Fibroblast of lung (primary cell): ENCODE results near the gene SPHK2. TPM values are rescaled to one million over a fixed set of nuclear protein-coding genes. Genes with fewer than 3 reads are reported as not detected.

ENCODE experiments used
- DNase-seq, 2 donors: peaks; one replicate each; pipeline versions ENCODE4 v3.0.0 to v3.0.0-alpha.2; 2010; ENCODE audit warnings: low read depth in 2 of 2
- H2AFZ ChIP-seq: 2 replicates; pipeline ENCODE4 v1.5.1; 2012; ENCODE audit warnings: low read length, control low read depth, inconsistent platforms
- H3K27ac ChIP-seq: 2 replicates; pipeline ENCODE4 v1.5.1; 2011; ENCODE audit warnings: low read length, control low read depth; ENCODE audit not compliant: insufficient read depth
- H3K27me3 ChIP-seq: 2 replicates; pipeline ENCODE4 v1.5.1; 2011; ENCODE audit warnings: mild to moderate bottlenecking, low read length; ENCODE audit not compliant: control insufficient read depth, insufficient read depth
- H3K36me3 ChIP-seq: 2 replicates; pipeline ENCODE4 v1.5.1; 2011; ENCODE audit warnings: low read length; ENCODE audit not compliant: control insufficient read depth, insufficient read depth
- H3K4me1 ChIP-seq: 2 replicates; pipeline ENCODE4 v1.5.1; 2011; ENCODE audit warnings: low read length; ENCODE audit not compliant: control insufficient read depth, insufficient read depth; ENCODE audit errors: extremely low read depth
- H3K4me2 ChIP-seq: 2 replicates; pipeline ENCODE4 v1.5.1; 2011; ENCODE audit warnings: low read length, control low read depth; ENCODE audit not compliant: insufficient read depth; ENCODE audit errors: extremely low read depth
- H3K4me3 ChIP-seq, 4 experiments: fragments of 200-600 bp in 1 of 4; sonication (generic) in 1 of 4; replicated peaks in 1 of 4; 2 replicates each; pipeline ENCODE4 v1.5.1; 2011 to 2016; ENCODE audit warnings: low read length in 4 of 4, low read depth in 3 of 4, mild to moderate bottlenecking in 3 of 4, control low read depth in 2 of 4, inconsistent platforms in 1 of 4, mixed read lengths in 1 of 4; ENCODE audit not compliant: insufficient read depth in 1 of 4; ENCODE audit errors: control extremely low read depth in 1 of 4
- H3K79me2 ChIP-seq: 2 replicates; pipeline ENCODE4 v1.5.1; 2012; ENCODE audit warnings: mild to moderate bottlenecking, low read length, inconsistent platforms; ENCODE audit not compliant: control insufficient read depth, insufficient read depth
- H3K9ac ChIP-seq: 2 replicates; pipeline ENCODE4 v1.5.1; 2011; ENCODE audit warnings: mild to moderate bottlenecking, low read length, control low read depth; ENCODE audit not compliant: insufficient read depth
- H3K9me3 ChIP-seq: 2 replicates; pipeline ENCODE4 v1.5.1; 2012; ENCODE audit warnings: low read depth, low read length; ENCODE audit not compliant: control insufficient read depth, insufficient read depth
- H4K20me1 ChIP-seq: 2 replicates; pipeline ENCODE4 v1.5.1; 2011; ENCODE audit warnings: low read length; ENCODE audit not compliant: control insufficient read depth, insufficient read depth; ENCODE audit errors: extremely low read depth
- EZH2 ChIP-seq: IDR thresholded peaks from 2 replicates; pipeline ENCODE4 v1.5.1; 2012; ENCODE audit warnings: low read length, control low read depth, mild to moderate bottlenecking; ENCODE audit errors: missing control alignments
- polyA plus RNA-seq, 2 donors: library from polyadenylated mRNA; depleted of rRNA in 1 of 2; stranded (reverse) in 1 of 2; unstranded in 1 of 2; fragments of >200 nt; gene quantifications; 2 replicates each; pipeline ENCODE4 v1.2.1, GENCODE V29; 2011 to 2012; ENCODE audit warnings: missing spikeins in 1 of 2
- total RNA-seq: library from RNA; depleted of rRNA; stranded (reverse); fragments of >200 nt; gene quantifications from 2 replicates; pipeline ENCODE4 v1.2.1, GENCODE V29; 2014
- TF ChIP-seq, protein P1 (sequence below), 2 donors: IDR thresholded peaks in 1 of 2; conservative IDR thresholded peaks in 1 of 2; 1 replicate in 1 of 2; 2 replicates in 1 of 2; pipeline ENCODE4 v1.5.1; 2011 to 2012; ENCODE audit warnings: low read length in 2 of 2, control low read depth in 1 of 2, inconsistent platforms in 1 of 2, low read depth in 1 of 2, mild to moderate bottlenecking in 1 of 2

SPHK2 gene
- total and polyA plus RNA-seq, 2 donors (not counting 1 experiment from before 2014, with no cell fraction given) = 3.4 to 9.6 TPM

DNA sequence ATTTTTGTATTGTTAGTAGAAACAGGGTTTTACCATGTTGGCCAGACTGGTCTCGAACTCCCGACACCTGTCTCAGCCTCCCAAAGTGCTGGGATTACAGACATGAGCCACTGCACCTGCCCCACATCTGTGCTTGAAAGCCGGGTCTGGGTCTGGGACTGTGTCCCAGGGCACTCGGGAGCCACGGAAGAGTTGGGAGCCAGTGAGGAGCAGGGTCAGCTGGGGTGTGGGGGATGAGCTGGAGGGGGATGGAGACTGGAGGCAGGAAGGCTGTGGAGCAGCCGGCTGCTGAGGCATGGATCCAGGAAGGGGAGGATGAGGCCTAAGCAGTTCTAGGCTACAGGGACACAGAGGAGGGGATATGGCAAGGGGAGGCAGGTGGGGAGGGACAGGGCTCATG is 23.5 kb upstream of the SPHK2 start:
- no peaks in the 10 kb centered on the region for H3K79me2 ChIP-seq
- no peaks in the 10 kb centered on the region for H3K4me1 ChIP-seq
- no peaks in the 10 kb centered on the region for H3K27me3 ChIP-seq
- no peaks in the 10 kb centered on the region for H3K36me3 ChIP-seq
- no peak overlapping the region for H3K27ac ChIP-seq
- TF ChIP-seq, protein P1, sequence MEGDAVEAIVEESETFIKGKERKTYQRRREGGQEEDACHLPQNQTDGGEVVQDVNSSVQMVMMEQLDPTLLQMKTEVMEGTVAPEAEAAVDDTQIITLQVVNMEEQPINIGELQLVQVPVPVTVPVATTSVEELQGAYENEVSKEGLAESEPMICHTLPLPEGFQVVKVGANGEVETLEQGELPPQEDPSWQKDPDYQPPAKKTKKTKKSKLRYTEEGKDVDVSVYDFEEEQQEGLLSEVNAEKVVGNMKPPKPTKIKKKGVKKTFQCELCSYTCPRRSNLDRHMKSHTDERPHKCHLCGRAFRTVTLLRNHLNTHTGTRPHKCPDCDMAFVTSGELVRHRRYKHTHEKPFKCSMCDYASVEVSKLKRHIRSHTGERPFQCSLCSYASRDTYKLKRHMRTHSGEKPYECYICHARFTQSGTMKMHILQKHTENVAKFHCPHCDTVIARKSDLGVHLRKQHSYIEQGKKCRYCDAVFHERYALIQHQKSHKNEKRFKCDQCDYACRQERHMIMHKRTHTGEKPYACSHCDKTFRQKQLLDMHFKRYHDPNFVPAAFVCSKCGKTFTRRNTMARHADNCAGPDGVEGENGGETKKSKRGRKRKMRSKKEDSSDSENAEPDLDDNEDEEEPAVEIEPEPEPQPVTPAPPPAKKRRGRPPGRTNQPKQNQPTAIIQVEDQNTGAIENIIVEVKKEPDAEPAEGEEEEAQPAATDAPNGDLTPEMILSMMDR (conservative IDR thresholded peaks at IDR 0.05 in 1 of 2, IDR thresholded peaks at IDR 0.05 in 1 of 2; ENCODE audit: low read depth in 1 of 2, low read length in 2 of 2) = no peak
- no peak for TF ChIP-seq EZH2
- H2AFZ ChIP-seq = no peak overlapping the region
- H3K4me2 ChIP-seq = no peak overlapping the region
- no peak overlapping the region for H3K9ac ChIP-seq
- H3K9me3 ChIP-seq = no peaks in the 10 kb centered on the region
- H3K4me3 ChIP-seq = no peak overlapping the region
- DNase-seq = no peak
- H4K20me1 ChIP-seq = no peaks in the 10 kb centered on the region

DNA sequence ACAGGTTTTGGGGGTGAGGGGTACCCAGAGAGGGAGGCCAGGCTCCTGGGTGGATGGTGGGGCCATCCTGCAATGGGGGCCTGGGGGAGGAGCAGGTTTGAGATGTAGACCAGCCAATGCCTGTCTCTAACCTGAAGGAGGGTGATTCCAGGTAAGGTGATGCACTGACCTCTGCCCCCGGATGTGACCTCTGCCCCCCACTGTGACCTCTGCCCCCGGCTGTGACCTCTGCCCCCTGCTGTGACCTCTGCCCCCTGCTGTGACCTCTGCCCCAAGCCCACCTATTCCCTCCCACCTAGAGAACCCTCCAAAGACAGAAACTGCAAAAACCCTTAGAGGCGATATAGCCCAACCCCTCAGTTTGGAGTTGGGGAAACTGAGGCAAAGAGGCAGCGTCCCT is 23.1 kb upstream of the SPHK2 start:
- no peaks in the 10 kb centered on the region for H3K9me3 ChIP-seq
- H3K27me3 ChIP-seq = no peaks in the 10 kb centered on the region
- no peaks in the 10 kb centered on the region for H4K20me1 ChIP-seq
- H3K4me1 ChIP-seq = no peaks in the 10 kb centered on the region
- H3K4me2 ChIP-seq = no peak overlapping the region
- no peak overlapping the region for H3K4me3 ChIP-seq
- TF ChIP-seq, protein P1 (conservative IDR thresholded peaks at IDR 0.05 in 1 of 2, IDR thresholded peaks at IDR 0.05 in 1 of 2; ENCODE audit: low read depth in 1 of 2, low read length in 2 of 2) = no peak
- no peak for TF ChIP-seq EZH2
- H3K36me3 ChIP-seq = no peaks in the 10 kb centered on the region
- H3K27ac ChIP-seq = no peak overlapping the region
- no peak overlapping the region for H2AFZ ChIP-seq
- no peak overlapping the region for H3K9ac ChIP-seq
- no peaks in the 10 kb centered on the region for H3K79me2 ChIP-seq
- DNase-seq = no peak

DNA sequence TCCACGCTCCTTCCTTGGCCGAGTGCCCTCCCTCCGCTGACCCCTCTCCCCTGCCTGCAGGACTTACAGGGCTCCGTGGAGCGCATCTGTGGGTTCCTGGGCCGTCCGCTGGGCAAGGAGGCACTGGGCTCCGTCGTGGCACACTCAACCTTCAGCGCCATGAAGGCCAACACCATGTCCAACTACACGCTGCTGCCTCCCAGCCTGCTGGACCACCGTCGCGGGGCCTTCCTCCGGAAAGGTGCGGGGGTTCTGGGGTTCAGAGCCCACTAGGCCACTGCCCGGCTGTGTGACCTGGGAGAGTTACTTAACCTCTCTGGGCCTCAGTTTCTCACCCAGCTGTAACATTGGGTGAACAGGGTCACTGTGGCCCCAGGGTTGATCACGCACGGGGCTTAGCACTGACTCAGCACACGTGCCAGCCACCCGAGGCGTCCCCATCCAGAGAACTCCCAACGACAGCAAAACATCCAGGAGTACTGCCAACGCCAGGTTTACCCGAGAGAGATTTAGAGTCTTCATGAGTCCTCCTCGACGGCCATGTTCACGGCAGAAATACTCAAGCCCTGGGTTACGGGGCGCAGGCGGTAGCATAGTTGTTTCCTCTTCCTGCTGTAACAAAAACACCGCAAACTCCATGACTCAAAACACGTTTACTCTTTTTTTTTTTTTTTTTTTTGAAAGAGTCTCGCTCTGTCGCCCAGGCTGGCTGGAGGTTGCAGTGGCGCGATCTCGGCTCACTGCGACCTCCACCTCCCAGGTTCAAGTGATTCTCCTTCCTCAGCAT is 22.4 kb upstream of the SPHK2 start:
- Histone ChIP-seq H3K36me3 (no peaks in the 10 kb centered on the region), H3K9me3 (no peaks in the 10 kb centered on the region), H4K20me1 (no peaks in the 10 kb centered on the region), H2AFZ (no peak overlapping the region), H3K4me1 (no peaks in the 10 kb centered on the region), H3K9ac (no peak overlapping the region), H3K79me2 (no peaks in the 10 kb centered on the region), H3K4me2 (no peak overlapping the region), H3K4me3 (no peak overlapping the region), H3K27ac (no peak overlapping the region), H3K27me3 (no peaks in the 10 kb centered on the region)
- TF ChIP-seq, protein P1 (conservative IDR thresholded peaks at IDR 0.05 in 1 of 2, IDR thresholded peaks at IDR 0.05 in 1 of 2; ENCODE audit: low read depth in 1 of 2, low read length in 2 of 2) = no peak
- no peak for TF ChIP-seq EZH2
- DNase-seq = no peak
